B cell (primary cell): Measurements from ENCODE around the gene CARNS1. TPM values are rescaled to one million over a fixed set of nuclear protein-coding genes. Genes with fewer than 3 reads are reported as not detected.

Source experiments
- ATAC-seq: fragments of 200-7000 bp; cut with Tn5 transposase; one replicate; pipeline ENCODE4 v1.10.0; 2021; ENCODE audit warnings: low read depth, mild to moderate bottlenecking, moderate number of reproducible peaks, moderate library complexity
- CTCF ChIA-PET: fragments of 350-600 bp; sonication (Branson Sonifier 250); formaldehyde crosslinking; loops from one replicate; lab custom pipeline; 2021; ENCODE audit warnings: antibody characterized with exemption, inconsistent platforms; lab: Charles Lee
- POLR2A ChIA-PET: fragments of 350-600 bp; sonication (Branson Sonifier 250); formaldehyde crosslinking; loops from one replicate; lab custom pipeline; 2021; ENCODE audit warnings: antibody characterized with exemption; lab: Charles Lee
- DNase-seq: peaks from one replicate; pipeline ENCODE4 v3.0.0; 2013
- H2AFZ ChIP-seq: 2 replicates; pipeline ENCODE4 v1.6.1; 2012; ENCODE audit warnings: mild to moderate bottlenecking, low read depth, low read length; ENCODE audit not compliant: insufficient read depth, poor library complexity, severe bottlenecking
- H3K27ac ChIP-seq, 2 donors: 1 replicate in 1 of 2; 2 replicates in 1 of 2; pipeline ENCODE4 v1.5.1; 2012 to 2013; ENCODE audit warnings: low read length in 2 of 2, mild to moderate bottlenecking in 2 of 2, moderate library complexity in 1 of 2
- H3K27me3 ChIP-seq, 4 experiments: fragments of 200-600 bp in 1 of 4; sonication (generic) in 1 of 4; replicated peaks in 1 of 4; 1 replicate in 2 of 4; 2 replicates in 2 of 4; pipeline versions ENCODE4 v1.6.1 to v1.7.0; 2013 to 2016; ENCODE audit warnings: low read length in 3 of 4, mild to moderate bottlenecking in 2 of 4, mixed read lengths in 1 of 4, moderate library complexity in 1 of 4; ENCODE audit not compliant: insufficient read depth in 4 of 4, control insufficient read depth in 3 of 4; ENCODE audit errors: control extremely low read depth in 1 of 4
- H3K36me3 ChIP-seq, 2 experiments: replicated peaks in 1 of 2; 1 replicate in 1 of 2; 2 replicates in 1 of 2; pipeline versions ENCODE4 v1.6.1 to v1.7.1; 2013; ENCODE audit warnings: low read length in 1 of 2; ENCODE audit not compliant: insufficient read depth in 2 of 2, control insufficient read depth in 1 of 2; ENCODE audit errors: control extremely low read depth in 1 of 2, extremely low read depth in 1 of 2
- H3K4me1 ChIP-seq, 2 donors: fragments of 200-600 bp in 1 of 2; sonication (generic) in 1 of 2; 1 replicate in 1 of 2; 2 replicates in 1 of 2; pipeline versions ENCODE4 v1.5.1 to v1.6.1; 2013 to 2017; ENCODE audit warnings: low read length in 2 of 2; ENCODE audit not compliant: control insufficient read depth in 2 of 2, insufficient read depth in 2 of 2
- H3K4me2 ChIP-seq: replicated peaks from 2 replicates; pipeline ENCODE3; 2012; ENCODE audit warnings: mild to moderate bottlenecking, low read depth, low read length; ENCODE audit not compliant: poor library complexity, severe bottlenecking
- H3K4me3 ChIP-seq, 5 experiments: fragments of 200-600 bp in 1 of 5; sonication (generic) in 1 of 5; 1 replicate in 3 of 5; 2 replicates in 2 of 5; pipeline versions ENCODE4 v1.5.1 to v1.7.0; 2011 to 2016; ENCODE audit warnings: low read length in 4 of 5, mild to moderate bottlenecking in 4 of 5, low read depth in 2 of 5, control low read depth in 1 of 5, moderate library complexity in 1 of 5; ENCODE audit not compliant: insufficient read depth in 1 of 5; ENCODE audit errors: control extremely low read depth in 1 of 5, extremely low read depth in 1 of 5
- H3K79me2 ChIP-seq: fragments of 200-600 bp; sonication (generic); one replicate; pipeline ENCODE4 v1.6.0; 2016; ENCODE audit warnings: low read length; ENCODE audit not compliant: control insufficient read depth, insufficient read depth
- H3K9ac ChIP-seq: fragments of 200-600 bp; sonication (generic); 2 replicates; pipeline ENCODE4 v1.6.1; 2017; ENCODE audit warnings: mild to moderate bottlenecking, low read length, moderate library complexity
- H3K9me3 ChIP-seq, 3 donors: one replicate each; pipeline versions ENCODE4 v1.6.1 to v1.7.1; 2013; ENCODE audit warnings: low read length in 2 of 3; ENCODE audit not compliant: control insufficient read depth in 2 of 3, insufficient read depth in 1 of 3; ENCODE audit errors: control extremely low read depth in 1 of 3
- H4K20me1 ChIP-seq: 2 replicates; pipeline ENCODE4 v1.6.0; 2012; ENCODE audit warnings: mild to moderate bottlenecking, low read length; ENCODE audit not compliant: insufficient read depth, control insufficient read depth, poor library complexity, severe bottlenecking
- H3K27ac Mint-ChIP-seq: one replicate; pipeline ENCODE4 v1.8.0; 2021; ENCODE audit warnings: mixed read lengths
- H3K27me3 Mint-ChIP-seq: one replicate; pipeline ENCODE4 v1.8.0; 2021; ENCODE audit warnings: mixed read lengths
- H3K4me1 Mint-ChIP-seq: one replicate; pipeline ENCODE4 v1.8.0; 2021; ENCODE audit warnings: mixed read lengths
- H3K4me3 Mint-ChIP-seq: one replicate; pipeline ENCODE4 v1.8.0; 2021; ENCODE audit warnings: mixed read lengths
- H3K9me3 Mint-ChIP-seq: one replicate; pipeline ENCODE4 v1.8.0; 2022; ENCODE audit warnings: mixed read lengths; ENCODE audit not compliant: insufficient read depth
- EZH2 ChIP-seq: IDR thresholded peaks from 2 replicates; pipeline ENCODE4 v1.6.1; 2012; ENCODE audit warnings: borderline replicate concordance, low read depth, mild to moderate bottlenecking, moderate library complexity, low read length; ENCODE audit not compliant: insufficient read depth, poor library complexity, severe bottlenecking
- WGBS: methylation state at CpG from one replicate; pipeline ENCODE4 v1.1.5; 2013; ENCODE audit warnings: missing lambda C conversion rate; ENCODE audit not compliant: insufficient coverage; 5-methylcytosine and 5-hydroxymethylcytosine counted together
- intact Hi-C: fragments of 100-400 bp; cut with micrococcal nuclease; formaldehyde crosslinking; loops from one replicate; pipeline ENCODE4 v1.10.0; 2022
- polyA plus RNA-seq: library from polyadenylated mRNA; depleted of rRNA; stranded (reverse); fragments of >200 nt; gene quantifications from 2 replicates; pipeline ENCODE4 v1.2.3, GENCODE V29; 2012
- total RNA-seq, 2 donors: library from RNA; stranded (reverse); fragments of 120-200 nt in 1 of 2; gene quantifications; 1 replicate in 1 of 2; 2 replicates in 1 of 2; pipeline versions ENCODE4 v1.2.3 to v1.2.4, GENCODE V29; 2013 to 2022
- TF ChIP-seq, protein P1 (sequence below): fragments of 200-600 bp; IDR thresholded peaks from one replicate; pipeline ENCODE4 v1.8.0; 2022; ENCODE audit warnings: antibody characterized with exemption, mild to moderate bottlenecking

The CARNS1 gene
- total and polyA plus RNA-seq, 2 donors (not counting 1 experiment from before 2014, with no cell fraction given): 24.1 to 41.1 TPM

DNA sequence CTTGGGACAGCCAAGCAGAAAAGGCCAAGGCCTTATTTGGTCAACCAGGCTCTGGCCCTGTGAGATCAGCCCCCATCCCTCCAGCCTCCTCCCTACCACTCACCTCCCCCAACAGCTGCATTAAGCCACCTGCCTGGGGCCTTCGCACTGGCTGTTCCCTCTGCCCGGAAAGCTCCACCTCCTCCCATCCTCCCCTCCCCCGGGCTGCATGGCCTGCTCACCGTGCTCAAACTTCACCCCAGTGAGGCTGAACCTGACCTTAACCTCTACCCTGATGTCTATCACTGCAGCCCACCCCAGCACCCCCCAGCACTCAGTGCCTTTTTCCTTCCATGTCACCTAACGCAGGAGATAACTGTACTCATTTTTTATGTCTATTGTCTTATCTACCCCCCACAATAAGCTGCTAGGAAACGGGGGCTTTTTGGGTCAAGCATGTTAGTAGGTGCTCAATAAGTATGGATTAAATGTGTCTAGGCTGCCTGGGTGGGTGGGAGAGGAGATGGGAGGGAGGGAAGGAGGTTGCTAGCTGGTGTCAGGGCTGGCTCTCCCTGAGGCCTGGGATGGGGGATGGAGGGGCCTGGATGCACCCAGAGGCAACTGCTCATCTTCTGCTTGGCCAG lies 21.1 kb downstream of the CARNS1 start:
- Mint-ChIP-seq H3K9me3 (no peaks in the 10 kb centered on the region), H3K4me3 (peak overlapping the region; percentile 88), H3K27ac (peak overlapping the region; percentile 98), H3K27me3 (no peaks in the 10 kb centered on the region), H3K4me1 (peaks cover 90% of the 10 kb centered on the region)
- intact Hi-C loops: loop anchor here (1.0 to 2.0 kb wide), 8 partner anchors 8 to 70 kb away; partner anchors contain the start of genes AIP, RPS6KB2 and TMEM134
- no peaks in the 10 kb centered on the region for H3K27me3 ChIP-seq
- CTCF ChIA-PET: interaction anchor here (0.6 to 4.4 kb wide), 20 partner anchors 8 to 85 kb away, joined by 3 to 63 read pairs (median 7); partner anchors contain the start of genes CABP4, PITPNM1, PPP1CA and RPS6KB2
- H3K9me3 ChIP-seq: peaks cover 0 to 3% (median 0%) of the 10 kb centered on the region in 3 donors
- peak overlapping the region; percentile 51 to 96 (median 86) for H3K4me3 ChIP-seq
- TF ChIP-seq, protein P1, sequence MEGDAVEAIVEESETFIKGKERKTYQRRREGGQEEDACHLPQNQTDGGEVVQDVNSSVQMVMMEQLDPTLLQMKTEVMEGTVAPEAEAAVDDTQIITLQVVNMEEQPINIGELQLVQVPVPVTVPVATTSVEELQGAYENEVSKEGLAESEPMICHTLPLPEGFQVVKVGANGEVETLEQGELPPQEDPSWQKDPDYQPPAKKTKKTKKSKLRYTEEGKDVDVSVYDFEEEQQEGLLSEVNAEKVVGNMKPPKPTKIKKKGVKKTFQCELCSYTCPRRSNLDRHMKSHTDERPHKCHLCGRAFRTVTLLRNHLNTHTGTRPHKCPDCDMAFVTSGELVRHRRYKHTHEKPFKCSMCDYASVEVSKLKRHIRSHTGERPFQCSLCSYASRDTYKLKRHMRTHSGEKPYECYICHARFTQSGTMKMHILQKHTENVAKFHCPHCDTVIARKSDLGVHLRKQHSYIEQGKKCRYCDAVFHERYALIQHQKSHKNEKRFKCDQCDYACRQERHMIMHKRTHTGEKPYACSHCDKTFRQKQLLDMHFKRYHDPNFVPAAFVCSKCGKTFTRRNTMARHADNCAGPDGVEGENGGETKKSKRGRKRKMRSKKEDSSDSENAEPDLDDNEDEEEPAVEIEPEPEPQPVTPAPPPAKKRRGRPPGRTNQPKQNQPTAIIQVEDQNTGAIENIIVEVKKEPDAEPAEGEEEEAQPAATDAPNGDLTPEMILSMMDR: no peak
- no peak for TF ChIP-seq EZH2
- peaks cover 76% of the 10 kb centered on the region for H4K20me1 ChIP-seq
- H3K79me2 ChIP-seq: peaks cover 74% of the 10 kb centered on the region
- peak overlapping the region; percentile 99 for H3K4me2 ChIP-seq
- no peak overlapping the region for H2AFZ ChIP-seq
- peak overlapping the region; percentile 82 for H3K9ac ChIP-seq
- peaks cover 65 to 89% of the 10 kb centered on the region in 2 donors for H3K4me1 ChIP-seq
- DNase-seq: peak; percentile 73
- ATAC-seq: peak; percentile 39
- WGBS: 0% methylated on average over 5 of the region's 6 CpGs
- peak overlapping the region; percentile 71 to 88 for H3K27ac ChIP-seq
- H3K36me3 ChIP-seq: peaks cover 0 to 46% of the 10 kb centered on the region in 2 experiments
- POLR2A ChIA-PET: interaction anchor here (0.6 to 9.5 kb wide), 25 partner anchors 8 to 318 kb away, joined by 3 to 215 read pairs (median 10); partner anchors contain the start of genes AIP, ANKRD13D, CABP4 and CLCF1
